Mucosa of gallbladder (tissue), 1 donor: ENCODE measurements around the gene GPR152. TPM values are rescaled to one million over a fixed set of nuclear protein-coding genes. Genes with fewer than 3 reads are reported as not detected.

Experiments used
- DNase-seq: peaks from one replicate; pipeline ENCODE4 v3.0.0-alpha.2; 2020; ENCODE audit warnings: low spot score
- total RNA-seq: library from RNA; stranded (reverse); gene quantifications from one replicate; pipeline ENCODE4 v1.2.1, GENCODE V29; 2021
- donor health status: DM: no; HTN: no; CAD: no.

Gene GPR152
- not detected for total RNA-seq

- DNase-seq, result no peak
Observed at GRCh38 chr11:67452141-67452952, at the start of gene GPR152. Gene GPR152, minus strand, starts transcription at chr11:67452729. Its CDS starts 5 bp downstream, at chr11:67452724.

GRCh38 chr11:67501854-67502253 lies 49.3 kb upstream of the GPR152 start:
- no peak for DNase-seq

- DNase-seq, result no peak
Observed at GRCh38 chr11:67500831-67501715, 48.5 kb upstream of the GPR152 start.

- no peak for DNase-seq
Observed at GRCh38 chr11:67500484-67500821, 47.9 kb upstream of the GPR152 start.

- no peak for DNase-seq
Observed at GRCh38 chr11:67499808-67500483, 47.4 kb upstream of the GPR152 start.

- no peak for DNase-seq
Observed at GRCh38 chr11:67498544-67498972, 46.0 kb upstream of the GPR152 start.

GRCh38 chr11:67497656-67498291 lies 45.2 kb upstream of the GPR152 start:
- DNase-seq, result no peak

- DNase-seq, result no peak
Observed at GRCh38 chr11:67496113-67496512, 43.6 kb upstream of the GPR152 start.

- DNase-seq, result no peak
Observed at GRCh38 chr11:67495234-67496005, 42.9 kb upstream of the GPR152 start.

- DNase-seq, result no peak
Observed at GRCh38 chr11:67494371-67495233, 42.1 kb upstream of the GPR152 start.

GRCh38 chr11:67493548-67494370 lies 41.2 kb upstream of the GPR152 start:
- DNase-seq, result no peak

- no peak for DNase-seq
Observed at GRCh38 chr11:67492801-67493547, 40.4 kb upstream of the GPR152 start.

GRCh38 chr11:67492069-67492727 lies 39.7 kb upstream of the GPR152 start:
- DNase-seq, result no peak

GRCh38 chr11:67491276-67492068 lies 38.9 kb upstream of the GPR152 start:
- DNase-seq, result no peak

- no peak for DNase-seq
Observed at GRCh38 chr11:67490727-67491065, 38.2 kb upstream of the GPR152 start.

GRCh38 chr11:67489885-67490726 lies 37.6 kb upstream of the GPR152 start:
- no peak for DNase-seq
